ENCODE data around the gene ULBP2. TPM values are rescaled to one million over a fixed set of nuclear protein-coding genes. Genes with fewer than 3 reads are reported as not detected.
A peak's percentile ranks its signal among the peaks of the same experiment; 100 is the strongest.
"Not testable (repeated sequence)": the region's sequence is repeated elsewhere in the genome, so short reads cannot be mapped to it uniquely, and the experiment has no call there.

ULBP2 gene
- total RNA-seq, 1 donor from 2014 or later, result 3.6 TPM

DNA sequence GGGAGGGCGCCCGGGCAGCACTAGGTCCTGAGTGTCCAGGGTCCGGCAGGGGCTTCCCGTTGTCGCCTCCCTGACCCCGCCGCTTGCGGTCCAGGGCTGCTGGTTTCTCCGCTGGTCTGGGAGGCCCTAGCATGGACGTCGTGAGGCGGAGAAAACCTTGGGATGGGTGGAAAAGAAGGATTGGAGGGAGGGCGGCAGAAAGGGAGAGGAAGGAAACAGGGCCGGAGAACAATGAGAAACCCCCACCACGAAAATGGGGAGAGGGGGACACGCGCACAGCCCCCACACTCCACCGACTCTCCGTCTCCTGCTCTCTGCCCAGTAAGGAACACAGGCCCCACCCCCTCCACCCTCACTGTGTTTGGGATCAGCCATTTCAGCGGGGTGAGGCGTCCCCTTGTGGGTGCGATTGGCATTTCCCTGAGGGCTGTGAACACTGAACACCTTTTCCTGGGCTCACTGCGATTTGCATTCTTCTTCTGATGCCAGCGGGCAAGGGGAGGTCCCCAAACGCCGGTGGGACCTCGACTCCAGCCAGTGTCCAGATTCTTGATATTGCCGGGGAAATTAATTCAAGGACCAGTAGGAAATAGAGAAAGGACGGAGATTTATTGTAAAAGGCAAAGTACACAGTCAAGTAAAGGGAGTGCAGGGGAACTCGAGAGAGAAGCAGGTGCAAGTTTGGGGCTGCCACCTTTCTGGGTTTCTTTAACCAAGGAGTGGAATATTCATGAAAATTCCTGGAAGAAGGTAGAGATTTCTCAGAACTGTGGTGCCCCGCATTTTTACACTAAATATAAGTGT lies 15.6 kb upstream of the ULBP2 start:
- DNase-seq (ENCODE audit: low spot score), result peak; percentile 88

GRCh38 chr6:149927025-149927424 lies 14.8 kb upstream of the ULBP2 start:
- not testable (repeated sequence) for DNase-seq (ENCODE audit: low spot score)

DNA sequence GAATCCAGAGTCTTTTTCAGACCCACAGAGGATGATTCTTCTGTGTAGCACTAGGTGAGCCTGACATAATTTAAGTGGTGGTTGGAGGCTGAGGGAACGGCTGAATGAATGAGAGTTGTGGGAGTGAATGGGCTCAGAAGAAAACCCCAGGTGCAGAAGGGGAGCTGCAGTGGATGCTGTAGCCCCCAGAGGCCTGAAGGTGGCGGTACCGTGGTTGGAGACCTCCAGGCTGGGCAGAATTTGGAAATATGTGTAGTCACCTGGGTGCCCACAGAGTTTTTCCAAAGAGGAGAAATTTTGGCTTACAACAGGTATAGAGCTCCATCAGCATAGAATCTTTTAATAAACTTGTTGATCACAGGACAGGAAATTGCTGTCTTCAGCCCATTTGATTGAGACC lies 12.4 kb upstream of the ULBP2 start:
- no peak for DNase-seq (ENCODE audit: low spot score)

DNA sequence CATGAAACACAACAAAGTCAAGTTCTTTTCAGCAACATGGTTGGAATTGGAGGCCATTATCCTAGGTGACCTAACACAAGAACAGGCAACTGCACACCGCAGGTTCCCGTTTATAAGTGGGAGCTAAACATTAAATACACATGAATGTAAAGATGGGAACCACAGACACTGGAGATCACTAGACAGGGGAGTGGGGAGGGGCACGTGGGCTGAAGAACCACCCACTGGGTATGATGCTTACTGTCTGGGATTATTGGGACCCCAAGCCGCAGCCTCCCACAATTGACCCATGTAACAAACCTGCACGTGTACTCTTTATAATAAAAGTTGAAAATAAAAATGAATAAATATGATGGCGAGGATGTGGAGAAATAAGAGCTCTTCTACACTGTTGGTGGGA lies 10.3 kb upstream of the ULBP2 start:
- DNase-seq (ENCODE audit: low spot score), result no peak

- DNase-seq (ENCODE audit: low spot score), result no peak
Observed at GRCh38 chr6:149933036-149933435, 8.8 kb upstream of the ULBP2 start.

DNA sequence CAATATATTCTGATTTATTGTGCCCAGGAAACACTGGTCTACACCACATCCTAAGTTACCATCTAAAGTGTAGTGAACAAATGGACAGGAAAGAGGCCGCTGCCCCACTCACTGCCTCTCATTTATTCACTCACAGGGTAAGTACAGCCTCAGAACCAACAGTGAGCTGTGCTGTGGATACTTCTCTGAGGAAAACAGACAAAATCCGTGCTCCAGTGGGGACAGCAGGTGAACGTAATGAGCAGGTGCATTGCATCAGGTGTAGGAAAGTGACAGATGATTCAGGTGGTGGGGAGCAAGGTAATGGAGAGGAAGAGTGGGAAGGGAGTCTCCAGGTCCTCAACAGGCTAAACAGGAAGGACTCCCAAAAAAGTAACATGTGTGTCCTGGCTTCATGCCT lies 8.4 kb upstream of the ULBP2 start:
- DNase-seq (ENCODE audit: low spot score), result no peak

GRCh38 chr6:149934249-149935156 lies 7.3 kb upstream of the ULBP2 start:
- peak; percentile 57 for DNase-seq (ENCODE audit: low spot score)

GRCh38 chr6:149935246-149935645 lies 6.6 kb upstream of the ULBP2 start:
- DNase-seq (ENCODE audit: low spot score), result no peak

GRCh38 chr6:149935668-149936067 lies 6.1 kb upstream of the ULBP2 start:
- DNase-seq (ENCODE audit: low spot score), result no peak

DNA sequence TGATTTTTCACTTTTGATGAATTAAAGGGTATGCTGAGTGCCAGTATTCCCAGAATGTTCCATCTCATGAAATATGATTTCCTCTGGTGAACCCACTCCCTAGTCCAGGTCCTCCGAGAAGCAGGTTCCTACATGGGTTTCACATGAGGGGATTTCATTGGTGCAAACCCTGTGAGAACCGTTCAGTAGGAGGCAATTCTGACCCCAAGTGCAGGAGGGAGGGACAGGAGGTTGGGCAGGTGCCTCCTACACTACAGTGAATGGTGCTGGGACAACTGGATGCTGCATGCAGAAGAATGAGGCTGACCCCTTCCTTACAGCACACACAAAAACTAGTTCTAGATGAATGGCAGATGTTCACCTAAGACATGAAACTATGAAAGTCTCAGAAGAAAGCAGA lies 5.1 kb upstream of the ULBP2 start:
- no peak for DNase-seq (ENCODE audit: low spot score)

GRCh38 chr6:149938013-149938570 lies 3.7 kb upstream of the ULBP2 start:
- not testable (repeated sequence) for DNase-seq (ENCODE audit: low spot score)

GRCh38 chr6:149938571-149939355 lies 3.1 kb upstream of the ULBP2 start:
- peak; percentile 16 for DNase-seq (ENCODE audit: low spot score)

- DNase-seq (ENCODE audit: low spot score), result no peak
Observed at GRCh38 chr6:149939356-149939648, 2.5 kb upstream of the ULBP2 start.

- DNase-seq (ENCODE audit: low spot score), result no peak
Observed at GRCh38 chr6:149939909-149940671, 1.7 kb upstream of the ULBP2 start.

DNA sequence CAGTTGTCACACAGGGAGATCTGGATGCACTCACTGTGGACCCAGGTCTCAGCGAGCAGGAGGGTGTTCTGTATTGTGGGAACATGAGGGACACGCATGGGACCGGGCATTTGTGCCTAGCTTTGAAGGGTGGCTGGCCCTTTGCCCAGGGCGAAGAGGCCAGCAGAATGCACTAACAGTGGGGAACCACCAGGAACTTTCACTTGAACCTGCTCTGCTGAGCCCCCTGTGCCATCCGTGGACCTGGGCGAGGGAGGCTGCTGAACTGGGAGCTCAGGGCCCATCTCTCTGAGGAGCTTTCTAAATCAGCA lies 1.2 kb upstream of the ULBP2 start:
- DNase-seq (ENCODE audit: low spot score), result no peak

DNA sequence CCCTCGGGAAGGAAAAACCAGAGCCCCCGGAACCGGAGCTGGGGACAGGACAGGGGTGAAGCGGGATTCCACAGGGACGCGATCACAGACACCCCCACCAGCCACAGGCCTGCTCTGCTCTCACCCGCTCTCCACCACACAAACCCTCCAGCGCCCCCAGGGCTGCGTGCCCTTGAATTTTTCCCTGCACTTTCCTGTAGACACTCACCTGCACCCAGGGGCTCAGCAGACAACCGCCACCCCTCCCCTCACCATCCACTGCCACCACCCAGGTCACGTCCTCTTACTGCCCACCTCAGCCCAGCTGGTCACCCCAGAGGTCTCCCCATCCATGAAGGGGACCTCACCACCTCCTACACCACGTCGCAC lies 631 bp downstream of the ULBP2 start:
- no peak for DNase-seq (ENCODE audit: low spot score)

DNA sequence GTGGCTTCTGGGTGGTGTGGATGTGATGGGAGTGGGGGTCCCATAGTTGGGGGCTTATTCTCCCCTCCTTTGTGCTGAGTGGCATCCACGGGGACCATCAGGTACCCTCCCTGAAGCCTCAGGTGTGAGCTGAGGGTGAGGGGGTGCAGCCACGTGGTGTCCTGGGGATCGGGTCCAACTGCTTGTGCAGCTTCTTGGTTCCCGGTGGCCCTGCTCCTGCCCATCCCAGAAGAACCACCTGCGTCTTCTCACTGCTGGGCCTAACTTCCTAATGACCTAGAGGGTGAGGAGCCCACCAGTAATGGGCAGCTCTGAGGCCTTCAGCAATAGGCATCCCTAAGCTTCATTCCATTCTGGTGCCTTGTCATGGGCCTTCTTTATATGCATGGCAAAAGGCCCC lies 1.5 kb downstream of the ULBP2 start:
- DNase-seq (ENCODE audit: low spot score), result not testable (repeated sequence)

DNA sequence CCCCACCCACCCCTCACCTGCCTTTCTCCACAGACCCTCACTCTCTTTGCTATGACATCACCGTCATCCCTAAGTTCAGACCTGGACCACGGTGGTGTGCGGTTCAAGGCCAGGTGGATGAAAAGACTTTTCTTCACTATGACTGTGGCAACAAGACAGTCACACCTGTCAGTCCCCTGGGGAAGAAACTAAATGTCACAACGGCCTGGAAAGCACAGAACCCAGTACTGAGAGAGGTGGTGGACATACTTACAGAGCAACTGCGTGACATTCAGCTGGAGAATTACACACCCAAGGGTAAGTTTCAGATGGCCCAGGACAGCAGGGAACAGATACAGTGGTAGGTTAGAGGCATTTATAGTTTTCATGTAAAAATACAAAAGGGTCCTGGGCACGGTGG lies 3.5 kb downstream of the ULBP2 start:
- not testable (repeated sequence) for DNase-seq (ENCODE audit: low spot score)

DNA sequence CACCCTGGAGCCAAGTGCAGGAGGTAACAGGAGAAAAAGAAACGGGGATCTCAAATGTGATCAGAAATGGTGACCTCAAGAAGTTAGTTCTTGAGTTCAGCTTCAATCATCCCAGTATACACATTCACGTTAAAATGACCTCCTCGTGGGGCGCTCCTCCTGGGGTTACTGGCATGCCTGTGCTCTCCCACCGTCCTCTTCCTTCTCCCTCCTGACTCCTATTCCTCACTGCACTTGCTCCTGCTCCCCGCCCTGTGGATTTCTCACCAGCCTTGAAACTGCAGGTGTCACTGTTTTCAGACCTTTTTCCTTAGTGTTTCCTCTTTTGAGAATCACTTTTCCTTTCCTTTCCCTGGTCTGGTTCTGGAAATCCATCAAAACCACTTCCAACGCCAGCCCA lies 4.8 kb downstream of the ULBP2 start:
- DNase-seq (ENCODE audit: low spot score), result not testable (repeated sequence)

DNA sequence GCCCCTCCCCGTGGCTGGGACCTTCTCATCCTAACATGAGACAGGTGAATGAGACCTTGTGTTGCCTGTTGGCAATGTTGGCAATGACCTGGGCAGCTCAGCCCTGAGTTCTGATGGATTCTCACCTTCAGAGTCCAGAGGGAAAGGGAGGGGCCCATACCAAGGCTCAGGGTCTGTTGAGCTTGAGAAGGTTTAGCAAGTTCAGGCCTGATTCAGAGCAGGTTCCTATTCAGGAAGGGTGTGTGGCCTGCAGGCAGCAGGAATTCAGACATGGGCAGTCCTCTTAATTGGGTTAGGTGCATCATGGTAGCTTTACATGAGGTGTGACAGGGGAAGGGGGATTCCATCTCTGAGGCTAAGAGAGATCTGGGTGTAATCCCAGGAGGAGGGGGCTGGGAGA lies 5.7 kb downstream of the ULBP2 start:
- not testable (repeated sequence) for DNase-seq (ENCODE audit: low spot score)

- DNase-seq (ENCODE audit: low spot score), result no peak
Observed at GRCh38 chr6:149948011-149948410, 6.2 kb downstream of the ULBP2 start.
